Ovary (tissue), 3 donors: ENCODE data around the gene SPRED2.

ENCODE experiments used
- CTCF ChIP-seq, 3 donors: fragments of 450-650 bp in 2 of 3; fragments of 200-600 bp in 1 of 3; IDR thresholded peaks; one replicate each; pipeline versions ENCODE4 v1.5.1 to v1.8.0; 2016 to 2022; ENCODE audit warnings: antibody characterized with exemption in 3 of 3, mild to moderate bottlenecking in 1 of 3
- EP300 ChIP-seq: sonication (generic); formaldehyde crosslinking; IDR thresholded peaks from one replicate; pipeline ENCODE4 v1.6.1; 2017; ENCODE audit warnings: antibody characterized with exemption
- POLR2A ChIP-seq: fragments of 450-650 bp; IDR thresholded peaks from one replicate; pipeline ENCODE4 v1.6.1; 2017; ENCODE audit warnings: antibody characterized with exemption, mild to moderate bottlenecking, moderate library complexity
- donor health status: DM: no; HTN: no; CAD: no.

- TF ChIP-seq CTCF (IDR thresholded peaks at IDR 0.05) (no peak), EP300 (no peak), POLR2A (no peak)
These were observed 134.3 kb downstream of the SPRED2 start for GRCh38 chr2:65298089-65298488.
